ENCODE measurements around the gene MYO3B.

- TF ChIP-seq CTCF (IDR thresholded peaks at IDR 0.05; ENCODE audit: low read depth, low read length) (no peak), EZH2phosphoT487 (IDR thresholded peaks at IDR 0.05; ENCODE audit: low read depth) (no peak)
These were observed at the start of gene MYO3B for GRCh38 chr2:170177950-170178781.
